Activated naive CD4-positive, alpha-beta T cell treated with anti-CD3 and anti-CD28 coated beads, Interleukin-2, amount 50 U/mL, for 16 hours (primary cell): ENCODE data around the gene NT5E.
A peak's percentile ranks its signal among the peaks of the same experiment; 100 is the strongest.
"Not testable (repeated sequence)": the region's sequence is repeated elsewhere in the genome, so short reads cannot be mapped to it uniquely, and the experiment has no call there.

ENCODE experiments used
- DNase-seq: peaks from one replicate; pipeline ENCODE4 v3.0.0-alpha.2; 2020

Gene NT5E

GRCh38 chr6:85449818-85450759, at the start of gene NT5E:
TSS of gene NT5E (plus strand) at chr6:85450083. CDS start at chr6:85450140, 57 bp downstream.
- peak; percentile 30 for DNase-seq

DNA sequence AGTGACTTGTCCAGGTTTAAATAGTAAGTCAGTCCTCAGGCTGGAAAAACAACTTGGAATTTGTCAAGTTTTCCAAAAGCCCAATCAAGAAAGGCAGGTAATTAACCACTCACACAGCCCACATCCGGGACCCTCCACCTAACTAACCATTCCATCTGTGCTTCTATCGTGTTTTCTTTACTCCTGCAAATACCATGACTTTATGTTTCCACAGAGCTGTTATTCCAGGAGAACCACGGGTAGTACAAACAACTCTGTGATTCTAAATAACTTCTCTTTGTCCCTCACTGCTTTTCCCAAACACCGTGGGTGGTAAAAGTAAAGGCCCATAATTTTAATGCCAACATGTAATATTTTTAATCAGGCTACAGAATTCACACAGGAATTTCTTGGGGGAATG, 49.6 kb upstream of the NT5E start:
- DNase-seq = no peak

DNA sequence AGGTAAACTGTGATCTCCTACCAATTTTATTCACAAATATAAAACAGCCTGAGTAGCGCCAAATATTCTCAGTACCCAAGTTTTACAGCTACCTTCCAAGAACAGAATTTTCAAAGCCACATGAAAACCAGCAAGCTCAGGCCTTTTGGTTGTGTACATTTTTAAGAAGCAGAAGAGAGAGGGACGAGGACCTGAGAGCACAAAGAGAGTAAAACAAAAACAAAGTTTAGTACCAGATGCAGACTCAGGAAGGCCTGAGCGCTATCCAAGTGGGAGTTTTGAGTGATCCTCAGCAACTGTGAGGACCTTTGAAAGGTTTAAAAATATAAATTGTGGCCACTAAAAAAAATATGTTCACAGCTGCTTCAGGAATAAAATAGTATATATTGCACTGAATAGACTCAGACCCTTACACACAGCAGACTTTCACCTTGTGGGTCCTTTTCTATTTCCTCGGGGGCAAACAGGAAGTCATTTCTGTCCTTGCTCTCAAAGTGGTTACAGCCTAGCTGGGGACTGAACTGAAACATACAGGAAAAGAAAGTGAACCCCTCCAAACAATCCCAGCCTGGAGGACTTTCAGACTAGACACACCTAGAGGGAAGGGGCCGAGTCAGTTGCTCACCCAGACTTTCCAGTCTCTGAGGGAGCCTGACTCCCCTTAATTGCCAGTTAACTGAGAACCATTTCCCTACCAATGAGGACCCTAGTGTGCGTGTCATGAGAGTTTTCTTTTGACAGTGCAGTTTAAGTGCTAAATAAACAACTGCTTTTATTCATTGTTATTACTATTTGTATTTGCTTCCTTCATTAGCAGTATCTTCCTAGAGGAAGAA, 48.5 kb upstream of the NT5E start:
- no peak for DNase-seq

DNA sequence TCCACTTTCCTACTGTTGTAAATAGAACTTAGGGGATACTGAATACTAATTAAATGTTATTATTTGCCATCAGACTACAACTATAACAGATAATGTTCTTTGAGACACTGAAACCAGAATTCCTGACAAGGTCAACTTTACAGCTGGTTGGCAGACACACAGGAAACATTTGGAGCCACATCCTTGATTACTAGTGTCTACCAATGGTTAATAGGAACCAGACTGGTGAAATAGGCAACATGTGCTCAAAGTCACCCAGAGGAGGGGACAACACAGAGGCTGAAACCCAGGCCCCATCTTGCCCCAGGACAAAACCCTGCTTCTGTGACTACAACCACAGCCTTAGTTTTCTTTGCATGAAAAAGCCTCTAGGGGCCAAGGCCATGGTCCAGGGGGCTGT, 47.8 kb upstream of the NT5E start:
- DNase-seq = no peak

DNA sequence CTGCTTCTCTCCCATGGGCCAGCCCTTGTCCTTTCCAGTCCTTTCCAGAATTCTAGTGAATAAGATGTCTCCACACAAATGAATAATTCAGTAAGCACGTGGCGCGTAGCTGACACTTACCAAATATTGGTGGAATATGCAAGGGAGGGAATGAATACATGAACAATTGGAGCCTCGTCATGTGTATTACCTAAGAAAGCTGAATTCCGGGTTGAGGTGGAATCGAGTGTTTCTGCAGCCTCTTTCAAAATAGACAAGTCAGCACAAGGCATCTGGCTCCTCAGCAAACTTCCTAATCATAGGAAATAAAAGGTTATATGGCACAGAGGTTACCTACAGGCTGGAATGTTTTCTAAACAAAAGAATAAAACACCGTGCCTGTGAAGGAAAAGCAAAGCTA, 47.0 kb upstream of the NT5E start:
- DNase-seq = no peak

GRCh38 chr6:85403331-85404015, 46.4 kb upstream of the NT5E start:
- no peak for DNase-seq

- not testable (repeated sequence) for DNase-seq
Measured at GRCh38 chr6:85404016-85404563, 45.8 kb upstream of the NT5E start.

DNA sequence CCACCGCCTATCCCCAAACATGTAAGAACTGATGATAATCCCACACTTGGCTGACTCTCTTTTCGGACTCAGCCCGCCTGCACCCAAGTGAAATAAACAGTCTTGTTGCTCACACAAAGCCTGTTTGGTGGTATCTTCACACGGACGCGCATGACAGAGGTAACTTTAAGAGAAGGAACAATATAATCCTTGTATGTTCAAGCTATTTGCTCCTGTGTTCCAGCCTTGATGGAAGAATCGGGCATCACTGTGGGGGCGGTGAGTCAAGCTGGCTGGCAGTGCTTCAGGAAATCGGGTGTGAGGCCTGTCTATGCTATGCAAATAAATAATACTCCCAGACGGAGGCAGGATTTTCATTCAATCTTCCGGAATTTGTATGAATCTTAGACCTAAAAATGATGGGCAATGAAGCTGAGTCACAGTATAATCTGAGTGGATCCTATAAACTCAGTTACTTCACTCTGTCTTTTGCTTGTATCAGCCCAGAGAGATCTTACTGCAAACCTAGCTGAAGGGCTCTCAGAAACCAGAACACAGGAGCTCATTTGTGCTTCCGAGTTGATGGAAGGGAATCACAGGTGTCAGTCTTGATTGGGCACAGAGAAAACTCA, 45.2 kb upstream of the NT5E start:
- DNase-seq = no peak

DNA sequence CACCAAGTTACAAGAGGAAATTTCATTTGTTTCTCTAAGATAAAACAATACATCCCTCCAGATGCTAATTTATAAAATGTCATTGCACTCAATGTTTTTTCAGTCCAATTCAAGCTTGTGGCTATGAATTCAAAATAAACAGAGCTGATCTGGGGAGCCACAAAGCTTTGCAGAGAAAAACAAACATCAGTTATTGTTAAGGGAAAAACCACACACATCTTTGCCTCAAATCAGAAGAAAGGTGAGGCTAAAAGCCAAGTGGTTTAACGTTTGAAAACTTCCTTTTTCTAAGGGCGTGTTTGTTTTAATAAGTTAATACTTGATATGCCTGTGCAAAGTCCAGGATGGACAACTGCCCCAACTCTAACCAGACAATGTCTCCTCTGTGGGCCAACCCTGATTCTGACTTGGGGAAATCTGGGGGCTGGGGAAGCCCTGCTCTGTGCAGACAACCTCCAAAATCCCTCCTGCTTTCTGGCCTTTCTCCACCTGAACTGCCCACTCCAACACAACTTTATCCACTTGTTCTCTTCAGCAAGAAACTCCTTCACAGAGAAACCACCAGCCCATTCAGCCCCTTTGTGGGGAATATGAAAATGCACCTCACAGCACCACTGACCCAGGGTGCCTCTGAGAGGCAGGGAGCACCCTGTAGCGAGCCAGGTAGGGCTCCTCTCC, 44.6 kb upstream of the NT5E start:
- no peak for DNase-seq

GRCh38 chr6:85405853-85406198, 44.1 kb upstream of the NT5E start:
- DNase-seq = no peak

- no peak for DNase-seq
Measured at GRCh38 chr6:85406641-85407075, 43.2 kb upstream of the NT5E start.

GRCh38 chr6:85408039-85408438, 41.8 kb upstream of the NT5E start:
- DNase-seq = no peak

DNA sequence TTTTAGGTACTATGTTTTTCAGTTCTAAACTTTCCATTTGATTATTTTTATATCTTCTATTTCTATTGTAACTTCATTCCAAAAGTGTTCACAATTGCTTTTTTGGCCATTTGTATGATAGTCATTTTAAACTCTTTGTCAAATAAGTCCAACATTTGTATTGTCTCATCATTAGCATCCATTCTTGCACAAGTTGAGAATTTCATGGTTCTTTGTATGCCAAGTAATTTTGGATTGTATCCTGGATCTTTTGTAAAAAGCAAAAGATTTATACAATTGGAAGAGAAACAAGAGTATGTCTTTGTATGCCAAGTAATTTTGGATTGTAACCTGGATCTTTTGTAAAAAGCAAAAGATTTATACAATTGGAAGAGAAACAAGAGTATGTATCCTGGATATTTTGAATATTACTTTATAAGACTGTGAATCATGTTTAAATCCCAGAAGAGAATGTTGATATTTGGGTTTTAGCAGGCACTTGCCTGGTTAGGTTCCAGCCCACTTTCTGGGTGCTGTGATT, 36.9 kb upstream of the NT5E start:
- DNase-seq = no peak

DNA sequence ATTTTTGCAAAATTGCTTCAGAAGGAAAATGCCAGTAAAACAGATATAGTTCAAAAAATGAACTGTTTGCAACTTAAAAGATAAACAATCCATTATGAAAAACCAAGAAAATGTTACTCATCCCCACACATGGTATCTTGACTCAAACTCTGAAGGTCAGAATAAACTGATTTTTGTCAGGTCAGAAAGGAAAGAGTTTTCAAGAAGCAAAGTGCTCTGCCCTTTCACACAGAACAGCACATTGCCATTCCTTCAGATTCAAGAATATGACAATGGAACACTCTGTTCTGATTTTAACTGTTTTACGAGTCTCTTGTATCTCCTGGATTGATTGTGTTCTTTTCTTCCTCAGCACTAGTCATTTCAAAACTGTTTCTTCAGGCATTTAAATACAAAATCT, 33.8 kb upstream of the NT5E start:
- DNase-seq = no peak

DNA sequence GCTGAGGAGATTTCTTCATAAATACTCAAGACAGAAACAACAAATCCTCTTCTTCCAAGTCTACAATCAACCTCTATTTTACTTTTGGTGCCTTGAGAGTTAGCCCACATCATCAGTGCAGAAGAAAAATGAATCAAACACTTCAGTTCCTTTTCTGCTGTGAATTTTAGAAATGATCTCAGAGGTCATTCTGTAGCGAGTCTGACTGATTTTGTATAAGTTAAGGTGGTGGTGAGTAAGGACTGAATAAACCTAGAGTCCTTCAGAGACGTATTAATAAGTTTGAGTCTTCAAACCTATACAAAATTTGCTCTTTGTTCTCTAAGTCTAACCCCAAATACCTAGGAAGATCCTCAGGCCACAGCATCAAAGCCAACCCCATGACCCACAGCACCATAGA, 33.1 kb upstream of the NT5E start:
- DNase-seq = no peak

GRCh38 chr6:85417336-85417735, 32.5 kb upstream of the NT5E start:
- DNase-seq = no peak

DNA sequence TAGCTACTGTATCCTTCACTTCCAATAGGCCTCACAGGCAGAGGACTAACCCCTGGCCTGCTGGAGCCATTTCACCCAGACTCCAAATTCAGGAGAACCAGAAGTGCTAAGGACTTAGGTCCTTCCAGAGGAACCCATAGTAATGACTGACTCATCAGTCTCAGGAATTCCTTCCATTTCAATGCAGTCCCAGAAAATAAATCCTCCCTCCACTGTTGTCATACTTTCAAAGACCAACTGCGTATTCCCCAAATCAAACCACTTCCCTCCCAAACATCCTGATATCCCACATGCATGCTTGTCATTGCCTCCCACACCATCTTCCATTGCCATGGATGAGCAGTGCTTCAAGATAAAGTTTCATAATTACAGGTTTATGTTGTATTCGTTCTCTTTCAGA, 31.8 kb upstream of the NT5E start:
- no peak for DNase-seq

DNA sequence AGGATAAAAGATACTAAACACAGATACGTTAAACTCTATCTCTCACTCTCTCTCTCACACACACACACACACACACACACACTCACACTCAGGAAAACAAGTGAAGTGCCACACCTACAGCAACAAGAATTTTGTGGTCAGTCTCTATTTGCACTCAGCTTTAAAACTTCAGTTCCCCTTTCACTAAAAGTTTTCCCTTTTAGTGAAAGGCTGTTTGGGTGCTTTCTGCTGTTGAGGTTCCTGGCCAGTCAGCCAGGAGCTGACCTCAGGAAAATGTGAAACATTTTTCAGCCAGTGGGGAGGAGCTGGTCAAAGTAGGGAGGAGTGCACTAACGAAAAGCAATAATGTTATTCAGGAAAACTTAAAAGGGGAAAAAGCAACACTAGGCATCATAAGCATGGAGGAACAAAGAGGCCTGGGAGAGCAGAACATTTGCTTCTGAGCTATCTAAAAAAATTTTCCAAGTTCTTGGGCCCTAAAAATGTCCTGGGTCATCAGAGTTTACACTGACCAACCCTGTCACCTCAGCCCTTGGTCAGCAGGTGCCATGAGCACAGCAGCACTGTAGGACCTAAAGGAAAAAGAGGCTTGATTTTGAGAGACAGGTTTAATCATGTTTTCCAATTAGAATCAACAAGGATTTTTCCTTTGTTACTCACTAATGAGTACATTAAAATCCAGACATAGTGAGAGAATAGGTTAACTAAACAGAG, 30.7 kb upstream of the NT5E start:
- DNase-seq = no peak

- DNase-seq = no peak
Measured at GRCh38 chr6:85420551-85420950, 29.3 kb upstream of the NT5E start.

DNA sequence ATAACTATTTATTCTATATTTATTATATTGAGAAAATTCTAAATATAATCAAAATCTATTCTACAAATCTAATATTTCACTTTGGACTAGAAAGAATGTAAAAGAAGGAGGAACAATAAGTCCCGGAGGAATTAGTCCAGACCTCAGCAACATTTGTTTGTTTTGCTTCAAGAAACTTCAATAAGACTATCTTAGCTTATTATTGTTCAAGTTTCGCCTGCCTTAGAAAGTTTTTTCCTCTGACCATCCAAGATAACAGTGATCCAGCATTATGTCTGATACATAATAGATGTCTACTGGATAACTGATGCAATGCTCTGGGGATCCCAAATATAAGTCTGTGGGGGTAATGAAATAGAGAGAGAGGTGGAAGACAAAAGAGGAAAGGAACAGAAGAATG, 28.7 kb upstream of the NT5E start:
- DNase-seq = no peak

DNA sequence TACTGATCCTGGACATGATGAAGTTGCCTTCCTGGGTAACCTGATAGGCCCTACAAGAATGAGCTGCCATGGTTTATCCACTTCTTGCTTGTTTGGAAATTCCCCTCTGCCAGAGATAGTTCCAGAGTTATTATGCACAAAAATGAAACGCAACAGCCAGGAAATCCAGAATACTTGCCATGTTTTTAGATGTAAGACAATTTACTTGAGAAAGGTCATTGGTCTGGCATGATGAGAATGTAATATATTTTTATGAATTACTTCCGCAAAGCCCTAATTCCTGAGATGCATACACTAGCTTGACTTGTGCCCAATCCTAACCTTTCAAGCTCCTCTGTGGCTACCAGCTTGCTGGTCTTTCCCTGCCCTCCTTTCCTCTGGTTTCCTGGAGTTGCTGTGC, 27.9 kb upstream of the NT5E start:
- DNase-seq = no peak
